Measurements from ENCODE around the gene KLF14. TPM values are rescaled to one million over a fixed set of nuclear protein-coding genes. Genes with fewer than 3 reads are reported as not detected.

Gene KLF14
- total RNA-seq, 3 donors from 2014 or later (not counting 1 experiment from before 2014, with no cell fraction given), result not detected

GRCh38 chr7:130721486-130722277, 12.3 kb downstream of the KLF14 start:
- whole genome bisulfite sequencing (ENCODE audit: insufficient coverage), result 50% methylated on average over 4 of the region's 5 CpGs
- ATAC-seq, result peak in 2 of 3 donors; percentile 50 to 58
- Histone ChIP-seq H3K36me3 (ENCODE audit: control insufficient read depth, insufficient read depth, low read length) (no peaks in the 10 kb centered on the region), H3K4me3 (ENCODE audit: low read length) (no peak overlapping the region), H3K9me3 (ENCODE audit: control insufficient read depth, insufficient read depth, low read length) (no peaks in the 10 kb centered on the region), H3K27me3 (ENCODE audit: control insufficient read depth, insufficient read depth, low read length) (peaks cover 10% of the 10 kb centered on the region), H3K27ac (ENCODE audit: low read length) (no peak overlapping the region), H3K4me1 (ENCODE audit: control insufficient read depth, insufficient read depth, low read length) (no peaks in the 10 kb centered on the region)
- TF ChIP-seq CTCF (IDR thresholded peaks at IDR 0.05), result no peak
- H3K4me3 Mint-ChIP-seq, result no peak overlapping the region
- intact Hi-C loops (cut with micrococcal nuclease), result no loop called here
- no peaks in the 10 kb centered on the region for H3K4me1 Mint-ChIP-seq
- H3K9me3 Mint-ChIP-seq, result no peaks in the 10 kb centered on the region
- no peak overlapping the region for H3K27ac Mint-ChIP-seq
- DNase-seq, result peak in 1 of 2 donors; percentile 37
- no peaks in the 10 kb centered on the region for H3K36me3 Mint-ChIP-seq
- H3K27me3 Mint-ChIP-seq (ENCODE audit: low read depth in 2 of 2), result peaks cover 13 to 35% of the 10 kb centered on the region in 2 donors

- DNase-seq (no peak), ATAC-seq (no peak)
- H3K4me3 Mint-ChIP-seq, result no peak overlapping the region
- peaks cover 9 to 24% of the 10 kb centered on the region in 2 donors for H3K27me3 Mint-ChIP-seq (ENCODE audit: low read depth in 2 of 2)
- H3K4me1 Mint-ChIP-seq, result no peaks in the 10 kb centered on the region
- no peak for TF ChIP-seq CTCF (IDR thresholded peaks at IDR 0.05)
- 84% methylated on average over 2 of the region's 2 CpGs for WGBS (ENCODE audit: insufficient coverage)
- no peaks in the 10 kb centered on the region for H3K9me3 ChIP-seq (ENCODE audit: control insufficient read depth, insufficient read depth, low read length)
- H3K4me1 ChIP-seq (ENCODE audit: control insufficient read depth, insufficient read depth, low read length), result no peaks in the 10 kb centered on the region
- H3K27ac Mint-ChIP-seq, result no peak overlapping the region
- intact Hi-C loops (cut with micrococcal nuclease), result no loop called here
- H3K9me3 Mint-ChIP-seq, result no peaks in the 10 kb centered on the region
- no peaks in the 10 kb centered on the region for H3K36me3 ChIP-seq (ENCODE audit: control insufficient read depth, insufficient read depth, low read length)
- H3K4me3 ChIP-seq (ENCODE audit: low read length), result no peak overlapping the region
- H3K27me3 ChIP-seq (ENCODE audit: control insufficient read depth, insufficient read depth, low read length), result peaks cover 10% of the 10 kb centered on the region
- no peak overlapping the region for H3K27ac ChIP-seq (ENCODE audit: low read length)
- H3K36me3 Mint-ChIP-seq, result no peaks in the 10 kb centered on the region
Observed at GRCh38 chr7:130719541-130719940, 14.5 kb downstream of the KLF14 start.

GRCh38 chr7:130712416-130712815, 21.6 kb downstream of the KLF14 start:
- DNase-seq, result no peak
- no peak overlapping the region for H3K4me3 ChIP-seq (ENCODE audit: low read length)
- H3K9me3 ChIP-seq (ENCODE audit: control insufficient read depth, insufficient read depth, low read length), result no peaks in the 10 kb centered on the region
- H3K27me3 ChIP-seq (ENCODE audit: control insufficient read depth, insufficient read depth, low read length), result no peaks in the 10 kb centered on the region
- no peaks in the 10 kb centered on the region for H3K36me3 ChIP-seq (ENCODE audit: control insufficient read depth, insufficient read depth, low read length)
- no peaks in the 10 kb centered on the region for H3K4me1 Mint-ChIP-seq
- no peak for ATAC-seq
- H3K4me1 ChIP-seq (ENCODE audit: control insufficient read depth, insufficient read depth, low read length), result no peaks in the 10 kb centered on the region
- H3K27ac Mint-ChIP-seq, result no peak overlapping the region
- H3K27ac ChIP-seq (ENCODE audit: low read length), result no peak overlapping the region
- H3K36me3 Mint-ChIP-seq, result no peaks in the 10 kb centered on the region
- H3K4me3 Mint-ChIP-seq, result no peak overlapping the region
- no peak for TF ChIP-seq CTCF (IDR thresholded peaks at IDR 0.05)
- peaks cover 10 to 31% of the 10 kb centered on the region in 2 donors for H3K27me3 Mint-ChIP-seq (ENCODE audit: low read depth in 2 of 2)
- intact Hi-C loops (cut with micrococcal nuclease), result no loop called here
- 54% methylated on average over 3 of the region's 3 CpGs for WGBS (ENCODE audit: insufficient coverage)
- no peaks in the 10 kb centered on the region for H3K9me3 Mint-ChIP-seq

GRCh38 chr7:130708766-130709165, 25.2 kb downstream of the KLF14 start:
- TF ChIP-seq CTCF (IDR thresholded peaks at IDR 0.05), result no peak
- Histone ChIP-seq H3K9me3 (ENCODE audit: control insufficient read depth, insufficient read depth, low read length) (no peaks in the 10 kb centered on the region), H3K4me1 (ENCODE audit: control insufficient read depth, insufficient read depth, low read length) (no peaks in the 10 kb centered on the region), H3K4me3 (ENCODE audit: low read length) (no peak overlapping the region), H3K27ac (ENCODE audit: low read length) (no peak overlapping the region), H3K27me3 (ENCODE audit: control insufficient read depth, insufficient read depth, low read length) (peaks cover 5% of the 10 kb centered on the region), H3K36me3 (ENCODE audit: control insufficient read depth, insufficient read depth, low read length) (no peaks in the 10 kb centered on the region)
- H3K4me3 Mint-ChIP-seq, result no peak overlapping the region
- intact Hi-C loops (cut with micrococcal nuclease), result no loop called here
- no peak overlapping the region for H3K27ac Mint-ChIP-seq
- H3K27me3 Mint-ChIP-seq (ENCODE audit: low read depth in 2 of 2), result peaks cover 23 to 48% of the 10 kb centered on the region in 2 donors
- WGBS (ENCODE audit: insufficient coverage), result 94% methylated on average over 4 of the region's 4 CpGs
- no peak for DNase-seq
- no peak for ATAC-seq
- no peaks in the 10 kb centered on the region for H3K9me3 Mint-ChIP-seq
- H3K4me1 Mint-ChIP-seq, result no peaks in the 10 kb centered on the region
- no peaks in the 10 kb centered on the region for H3K36me3 Mint-ChIP-seq
